PFSK-1 (cell line): ENCODE results near the gene AGRN.

ENCODE experiments used
- FOXP2 ChIP-seq: optimal IDR thresholded peaks from 2 replicates; pipeline ENCODE3; 2011; ENCODE audit warnings: borderline replicate concordance, control low read depth, inconsistent platforms; ENCODE audit not compliant: insufficient read depth; ENCODE audit errors: extremely low read length, extremely low read depth
- POLR2AphosphoS5 ChIP-seq: IDR thresholded peaks from 2 replicates; pipeline ENCODE4 v1.6.1; 2012; ENCODE audit warnings: low read depth, mild to moderate bottlenecking, control low read depth, low read length, moderate library complexity
- SIN3A ChIP-seq: IDR thresholded peaks from 2 replicates; pipeline ENCODE4 v1.6.1; 2012; ENCODE audit warnings: mild to moderate bottlenecking, low read length, moderate library complexity, borderline replicate concordance; ENCODE audit not compliant: insufficient read depth
- TAF1 ChIP-seq: IDR thresholded peaks from 2 replicates; pipeline ENCODE4 v1.6.1; 2012; ENCODE audit warnings: low read length, control low read depth, borderline replicate concordance; ENCODE audit not compliant: insufficient read depth
- TF ChIP-seq, protein P1 (sequence below), 2 experiments: IDR thresholded peaks; 2 replicates each; pipeline versions ENCODE4 v1.6.1 to v1.8.0; 2011 to 2012; ENCODE audit warnings: low read depth in 2 of 2, low read length in 2 of 2, control low read depth in 1 of 2, inconsistent platforms in 1 of 2, mild to moderate bottlenecking in 1 of 2, moderate library complexity in 1 of 2; ENCODE audit not compliant: insufficient read depth in 1 of 2

AGRN gene

DNA sequence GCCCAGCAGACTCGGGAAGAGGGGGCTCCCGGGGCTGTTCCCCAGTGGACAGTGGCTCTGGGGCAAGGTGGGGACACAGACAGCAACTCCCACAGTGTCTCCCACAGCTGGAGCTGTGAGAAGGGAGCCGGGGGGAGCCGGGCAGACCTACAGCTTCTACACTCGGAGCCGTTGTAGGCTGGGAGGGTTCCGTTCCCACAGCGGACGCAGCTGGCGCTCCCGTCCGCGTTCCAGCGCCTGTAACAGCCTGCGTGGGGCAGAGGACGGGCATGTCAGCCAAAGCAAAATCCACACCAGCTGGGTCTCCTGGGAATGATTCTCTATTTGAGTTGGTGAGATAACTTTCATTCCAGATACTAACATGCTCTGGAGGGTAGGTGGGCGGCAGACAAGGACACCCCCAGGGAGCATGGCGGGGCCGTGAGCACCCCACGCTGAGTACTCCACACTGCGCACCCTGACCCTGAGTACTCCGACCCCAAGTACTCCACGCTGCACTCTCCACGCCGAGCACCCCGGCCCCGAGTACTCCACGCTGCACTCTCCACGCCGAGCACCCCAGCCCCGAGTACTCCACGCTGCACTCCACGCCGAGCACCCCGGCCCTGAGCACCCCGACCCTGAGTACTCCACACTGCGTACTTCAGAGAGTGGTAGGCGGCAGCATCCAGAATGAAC is 67.6 kb downstream of the AGRN start:
- TF ChIP-seq TAF1 = no peak
- no peak for TF ChIP-seq FOXP2
- TF ChIP-seq SIN3A = no peak
- TF ChIP-seq, protein P1, sequence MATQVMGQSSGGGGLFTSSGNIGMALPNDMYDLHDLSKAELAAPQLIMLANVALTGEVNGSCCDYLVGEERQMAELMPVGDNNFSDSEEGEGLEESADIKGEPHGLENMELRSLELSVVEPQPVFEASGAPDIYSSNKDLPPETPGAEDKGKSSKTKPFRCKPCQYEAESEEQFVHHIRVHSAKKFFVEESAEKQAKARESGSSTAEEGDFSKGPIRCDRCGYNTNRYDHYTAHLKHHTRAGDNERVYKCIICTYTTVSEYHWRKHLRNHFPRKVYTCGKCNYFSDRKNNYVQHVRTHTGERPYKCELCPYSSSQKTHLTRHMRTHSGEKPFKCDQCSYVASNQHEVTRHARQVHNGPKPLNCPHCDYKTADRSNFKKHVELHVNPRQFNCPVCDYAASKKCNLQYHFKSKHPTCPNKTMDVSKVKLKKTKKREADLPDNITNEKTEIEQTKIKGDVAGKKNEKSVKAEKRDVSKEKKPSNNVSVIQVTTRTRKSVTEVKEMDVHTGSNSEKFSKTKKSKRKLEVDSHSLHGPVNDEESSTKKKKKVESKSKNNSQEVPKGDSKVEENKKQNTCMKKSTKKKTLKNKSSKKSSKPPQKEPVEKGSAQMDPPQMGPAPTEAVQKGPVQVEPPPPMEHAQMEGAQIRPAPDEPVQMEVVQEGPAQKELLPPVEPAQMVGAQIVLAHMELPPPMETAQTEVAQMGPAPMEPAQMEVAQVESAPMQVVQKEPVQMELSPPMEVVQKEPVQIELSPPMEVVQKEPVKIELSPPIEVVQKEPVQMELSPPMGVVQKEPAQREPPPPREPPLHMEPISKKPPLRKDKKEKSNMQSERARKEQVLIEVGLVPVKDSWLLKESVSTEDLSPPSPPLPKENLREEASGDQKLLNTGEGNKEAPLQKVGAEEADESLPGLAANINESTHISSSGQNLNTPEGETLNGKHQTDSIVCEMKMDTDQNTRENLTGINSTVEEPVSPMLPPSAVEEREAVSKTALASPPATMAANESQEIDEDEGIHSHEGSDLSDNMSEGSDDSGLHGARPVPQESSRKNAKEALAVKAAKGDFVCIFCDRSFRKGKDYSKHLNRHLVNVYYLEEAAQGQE (IDR thresholded peaks at IDR 0.05; ENCODE audit: insufficient read depth in 1 of 2, low read depth in 2 of 2, low read length in 2 of 2) = no peak
- TF ChIP-seq POLR2AphosphoS5 = no peak

- no peak for TF ChIP-seq SIN3A
- no peak for TF ChIP-seq FOXP2
- no peak for TF ChIP-seq POLR2AphosphoS5
- TF ChIP-seq TAF1 = no peak
- TF ChIP-seq, protein P1 (IDR thresholded peaks at IDR 0.05; ENCODE audit: insufficient read depth in 1 of 2, low read depth in 2 of 2, low read length in 2 of 2) = no peak
These were observed 68.3 kb downstream of the AGRN start for GRCh38 chr1:1088029-1088800.

- no peak for TF ChIP-seq SIN3A
- TF ChIP-seq FOXP2 = no peak
- TF ChIP-seq TAF1 = no peak
- TF ChIP-seq POLR2AphosphoS5 = no peak
- TF ChIP-seq, protein P1 (IDR thresholded peaks at IDR 0.05; ENCODE audit: insufficient read depth in 1 of 2, low read depth in 2 of 2, low read length in 2 of 2) = no peak
These were observed 69.1 kb downstream of the AGRN start for GRCh38 chr1:1088801-1089680.

- TF ChIP-seq FOXP2 (no peak), TAF1 (no peak), POLR2AphosphoS5 (no peak), SIN3A (no peak)
- TF ChIP-seq, protein P1 (IDR thresholded peaks at IDR 0.05; ENCODE audit: insufficient read depth in 1 of 2, low read depth in 2 of 2, low read length in 2 of 2) = no peak
These were observed 70.0 kb downstream of the AGRN start for GRCh38 chr1:1089731-1090423.
